NCI-H82 (cell line): ENCODE measurements around the gene POLR2J2.
"Not testable (repeated sequence)": the region's sequence is repeated elsewhere in the genome, so short reads cannot be mapped to it uniquely, and the experiment has no call there.

ENCODE experiments used
- DNase-seq: peaks from one replicate; lab custom pipeline; 2025; lab: John Stamatoyannopoulos, UW

The POLR2J2 gene

GRCh38 chr7:102671956-102672307 lies 469 bp upstream of the POLR2J2 start:
- DNase-seq: not testable (repeated sequence)

- DNase-seq: not testable (repeated sequence)
Measured at GRCh38 chr7:102667523-102667922, 3.9 kb downstream of the POLR2J2 start.

GRCh38 chr7:102666850-102667249 lies 4.6 kb downstream of the POLR2J2 start:
- DNase-seq: not testable (repeated sequence)

- DNase-seq: not testable (repeated sequence)
Measured at GRCh38 chr7:102664765-102665164, 6.7 kb downstream of the POLR2J2 start.

- not testable (repeated sequence) for DNase-seq
Measured at GRCh38 chr7:102649924-102650323, 21.5 kb downstream of the POLR2J2 start, which contains the start of gene SPDYE2B. Gene SPDYE2B (plus strand): TSS chr7:102650319. CDS start chr7:102652349, 2,030 bp downstream.

GRCh38 chr7:102647813-102648212 lies 23.6 kb downstream of the POLR2J2 start:
- DNase-seq: not testable (repeated sequence)

GRCh38 chr7:102643404-102643803 lies 28.1 kb downstream of the POLR2J2 start:
- DNase-seq: not testable (repeated sequence)

GRCh38 chr7:102642691-102643090 lies 28.8 kb downstream of the POLR2J2 start, which contains the start of gene UPK3BL1:
Gene UPK3BL1 (minus strand): TSS chr7:102642791. CDS start chr7:102642741, 50 bp downstream.
- not testable (repeated sequence) for DNase-seq

GRCh38 chr7:102638848-102639247 lies 32.6 kb downstream of the POLR2J2 start:
- DNase-seq: not testable (repeated sequence)

GRCh38 chr7:102636956-102637355 lies 34.5 kb downstream of the POLR2J2 start:
- not testable (repeated sequence) for DNase-seq

- DNase-seq: not testable (repeated sequence)
Measured at GRCh38 chr7:102635354-102635753, 36.1 kb downstream of the POLR2J2 start.

- not testable (repeated sequence) for DNase-seq
Measured at GRCh38 chr7:102634299-102634698, 37.2 kb downstream of the POLR2J2 start.

- not testable (repeated sequence) for DNase-seq
Measured at GRCh38 chr7:102630622-102631021, 40.8 kb downstream of the POLR2J2 start.

- DNase-seq: not testable (repeated sequence)
Measured at GRCh38 chr7:102627271-102627904, 44.1 kb downstream of the POLR2J2 start.

- DNase-seq: not testable (repeated sequence)
Measured at GRCh38 chr7:102618122-102618521, 53.3 kb downstream of the POLR2J2 start.

- not testable (repeated sequence) for DNase-seq
Measured at GRCh38 chr7:102616507-102617125, 54.8 kb downstream of the POLR2J2 start, which contains the start of gene RASA4. Gene RASA4 (minus strand): TSS chr7:102616756. CDS start chr7:102616689, 67 bp downstream.
